ENCODE results near the gene NUB1.
A peak's percentile ranks its signal among the peaks of the same experiment; 100 is the strongest.

The NUB1 gene

GRCh38 chr7:151426904-151427704 is 85.5 kb downstream of the NUB1 start:
- Histone ChIP-seq H4K20me1 (ENCODE audit: insufficient read depth, low read length) (no peaks in the 10 kb centered on the region), H3K4me2 (ENCODE audit: insufficient read depth, low read length) (no peak overlapping the region), H3K27ac (ENCODE audit: low read length) (peak overlapping the region; percentile 82), H3K9me3 (ENCODE audit: insufficient read depth, low read length, severe bottlenecking) (peaks cover 5% of the 10 kb centered on the region), H3K36me3 (ENCODE audit: insufficient read depth, low read length) (no peaks in the 10 kb centered on the region), H3K4me1 (ENCODE audit: insufficient read depth, low read length) (peaks cover 49% of the 10 kb centered on the region), H3K4me3 (ENCODE audit: low read depth in 1 of 2, low read length in 2 of 2) (no peak overlapping the region), H3K79me2 (ENCODE audit: insufficient read depth, low read length) (no peaks in the 10 kb centered on the region), H3K9ac (ENCODE audit: low read depth, low read length) (peak overlapping the region; percentile 31), H3K27me3 (ENCODE audit: insufficient read depth, low read length, poor library complexity) (no peaks in the 10 kb centered on the region), H2AFZ (ENCODE audit: low read depth, low read length) (no peak overlapping the region)
- ATAC-seq (ENCODE audit: insufficient read depth, low read depth) (no peak), DNase-seq (no peak)
- TF ChIP-seq CTCF (IDR thresholded peaks at IDR 0.05; ENCODE audit: borderline replicate concordance, extremely low read depth, low read length, poor library complexity, severe bottlenecking) (no peak), EZH2 (IDR thresholded peaks at IDR 0.05; ENCODE audit: borderline replicate concordance, low read depth, low read length, severe bottlenecking) (no peak)

GRCh38 chr7:151427705-151428377 is 86.2 kb downstream of the NUB1 start:
- no peaks in the 10 kb centered on the region for H3K27me3 ChIP-seq (ENCODE audit: insufficient read depth, low read length, poor library complexity)
- peaks cover 57% of the 10 kb centered on the region for H3K4me1 ChIP-seq (ENCODE audit: insufficient read depth, low read length)
- DNase-seq: no peak
- no peak for TF ChIP-seq EZH2 (IDR thresholded peaks at IDR 0.05; ENCODE audit: borderline replicate concordance, low read depth, low read length, severe bottlenecking)
- no peak for TF ChIP-seq CTCF (IDR thresholded peaks at IDR 0.05; ENCODE audit: borderline replicate concordance, extremely low read depth, low read length, poor library complexity, severe bottlenecking)
- no peaks in the 10 kb centered on the region for H4K20me1 ChIP-seq (ENCODE audit: insufficient read depth, low read length)
- H3K36me3 ChIP-seq (ENCODE audit: insufficient read depth, low read length): no peaks in the 10 kb centered on the region
- no peaks in the 10 kb centered on the region for H3K79me2 ChIP-seq (ENCODE audit: insufficient read depth, low read length)
- peak overlapping the region; percentile 14 for H3K4me2 ChIP-seq (ENCODE audit: insufficient read depth, low read length)
- 0 out of 2 replicates have a peak overlapping the region, but pooled peaks have one; percentile 14 for H2AFZ ChIP-seq (ENCODE audit: low read depth, low read length)
- H3K4me3 ChIP-seq (ENCODE audit: low read depth in 1 of 2, low read length in 2 of 2): no peak overlapping the region
- no peak for ATAC-seq (ENCODE audit: insufficient read depth, low read depth)
- H3K9me3 ChIP-seq (ENCODE audit: insufficient read depth, low read length, severe bottlenecking): no peaks in the 10 kb centered on the region
- H3K27ac ChIP-seq (ENCODE audit: low read length): peak overlapping the region; percentile 82
- peak overlapping the region; percentile 31 for H3K9ac ChIP-seq (ENCODE audit: low read depth, low read length)
